HCT116 (cell line): ENCODE measurements around the gene TUBA8. TPM values are rescaled to one million over a fixed set of nuclear protein-coding genes. Genes with fewer than 3 reads are reported as not detected.

Experiments
- ATAC-seq: fragments of 200-7000 bp; cut with Tn5 transposase; 2 replicates; pipeline ENCODE4 v1.9.1; 2020; ENCODE audit warnings: mild to moderate bottlenecking, moderate library complexity
- BruUV-seq: library from RNA; stranded (reverse); fragments of 400-500 nt; replicated peaks from 2 replicates; lab custom pipeline; 2021; lab: Mats Ljungman, UMichigan
- CTCF ChIA-PET: fragments of 300-600 bp; sonication (Branson Sonifier 250); formaldehyde crosslinking; loops from one replicate; lab custom pipeline; 2021; ENCODE audit warnings: antibody characterized with exemption; lab: Charles Lee
- POLR2A ChIA-PET: fragments of 300-600, 350-600 bp; sonication (Branson Sonifier 250); formaldehyde crosslinking; loops from one replicate; lab custom pipeline; 2021; ENCODE audit warnings: antibody characterized with exemption; lab: Charles Lee
- RAD21 ChIA-PET, 2 experiments: fragments of 300-600 bp; sonication (Branson Sonifier 250); formaldehyde crosslinking; loops; one replicate each; lab custom pipeline; 2023; ENCODE audit warnings: low total read pairs in 2 of 2; ENCODE audit not compliant: uncharacterized antibody in 2 of 2, unreplicated experiment in 2 of 2, low non-redundant PET in 1 of 2; lab: Charles Lee
- DNase-seq: peaks from one replicate; pipeline ENCODE4 v3.0.0-alpha.2; 2010; ENCODE audit warnings: low read depth, low spot score
- H2AFZ ChIP-seq: fragments of 200-600 bp; shearing (Covaris generic), sonication (generic); 2 replicates; pipeline ENCODE4 v1.6.1; 2017; ENCODE audit warnings: low read depth, mixed run types, mixed read lengths, antibody characterized with exemption, low read length; ENCODE audit not compliant: poor library complexity, severe bottlenecking
- H3K27ac ChIP-seq: 2 replicates; pipeline ENCODE4 v1.5.1; 2012; ENCODE audit warnings: low read depth, low read length
- H3K27me3 ChIP-seq: fragments of 200-600 bp; sonication (generic); 2 replicates; pipeline ENCODE4 v1.6.1; 2016; ENCODE audit warnings: mixed run types, low read length, mixed read lengths; ENCODE audit not compliant: insufficient read depth
- H3K36me3 ChIP-seq, 2 experiments: fragments of 200-500 bp in 1 of 2; fragments of 200-600 bp in 1 of 2; sonication (Bioruptor generic) in 1 of 2; sonication (generic) in 1 of 2; 2 replicates each; pipeline versions ENCODE4 v1.5.1 to v1.6.1; 2014 to 2016; ENCODE audit warnings: low read length in 2 of 2, inconsistent platforms in 1 of 2, mixed read lengths in 1 of 2, mixed run types in 1 of 2; ENCODE audit not compliant: insufficient read depth in 2 of 2, control insufficient read depth in 1 of 2
- H3K4me1 ChIP-seq, 2 experiments: fragments of 200-600 bp in 1 of 2; sonication (generic) in 1 of 2; 2 replicates each; pipeline versions ENCODE4 v1.5.1 to v1.6.1; 2012 to 2017; ENCODE audit warnings: low read length in 2 of 2, inconsistent platforms in 1 of 2, mild to moderate bottlenecking in 1 of 2, mixed read lengths in 1 of 2, mixed run types in 1 of 2, moderate library complexity in 1 of 2; ENCODE audit not compliant: insufficient read depth in 2 of 2, control insufficient read depth in 1 of 2
- H3K4me2 ChIP-seq: fragments of 200-600 bp; sonication (generic); 2 replicates; pipeline ENCODE4 v1.6.1; 2017; ENCODE audit warnings: mixed run types, low read length, mixed read lengths
- H3K4me3 ChIP-seq, 2 experiments: fragments of 200-600 bp in 1 of 2; sonication (generic) in 1 of 2; replicated peaks in 1 of 2; 2 replicates each; pipeline ENCODE4 v1.5.1; 2011 to 2016; ENCODE audit warnings: low read length in 2 of 2, control low read depth in 1 of 2, low read depth in 1 of 2, mild to moderate bottlenecking in 1 of 2, mixed read lengths in 1 of 2, mixed run types in 1 of 2
- H3K79me2 ChIP-seq: fragments of 200-600 bp; sonication (generic); 2 replicates; pipeline ENCODE4 v1.6.1; 2017; ENCODE audit warnings: mild to moderate bottlenecking, mixed run types, low read length, moderate library complexity, mixed read lengths; ENCODE audit not compliant: insufficient read depth
- H3K9ac ChIP-seq: fragments of 200-600 bp; sonication (generic); 2 replicates; pipeline ENCODE4 v1.6.1; 2016; ENCODE audit warnings: low read length, mixed read lengths
- H3K9me2 ChIP-seq: fragments of 200-600 bp; sonication (generic), shearing (Covaris generic); 2 replicates; pipeline ENCODE4 v1.6.1; 2017; ENCODE audit warnings: mixed run types, mild to moderate bottlenecking, moderate library complexity; ENCODE audit not compliant: insufficient read depth
- H3K9me3 ChIP-seq, 2 experiments: fragments of 200-500 bp in 1 of 2; fragments of 200-600 bp in 1 of 2; sonication (Bioruptor generic) in 1 of 2; sonication (generic) in 1 of 2; 2 replicates each; pipeline ENCODE4 v1.6.1; 2014 to 2017; ENCODE audit warnings: low read length in 2 of 2, mixed read lengths in 2 of 2, inconsistent platforms in 1 of 2, low read depth in 1 of 2, mild to moderate bottlenecking in 1 of 2, mixed run types in 1 of 2, moderate library complexity in 1 of 2; ENCODE audit not compliant: control insufficient read depth in 1 of 2, insufficient read depth in 1 of 2
- H4K20me1 ChIP-seq: fragments of 200-600 bp; sonication (generic), shearing (Covaris generic); 2 replicates; pipeline ENCODE4 v1.6.1; 2017; ENCODE audit warnings: mixed run types, mild to moderate bottlenecking, moderate library complexity; ENCODE audit not compliant: insufficient read depth
- EGR1 ChIP-seq: IDR thresholded peaks from 2 replicates; pipeline ENCODE4 v1.6.1; 2012; ENCODE audit warnings: low read depth
- ELF1 ChIP-seq: IDR thresholded peaks from 2 replicates; pipeline ENCODE4 v1.6.1; 2012; ENCODE audit warnings: low read depth, borderline replicate concordance
- FOSL1 ChIP-seq: IDR thresholded peaks from 2 replicates; pipeline ENCODE4 v1.6.1; 2012; ENCODE audit warnings: low read depth
- JUND ChIP-seq: IDR thresholded peaks from 2 replicates; pipeline ENCODE4 v1.6.1; 2012
- POLR2A ChIP-seq: IDR thresholded peaks from 2 replicates; pipeline ENCODE4 v1.7.0; 2011; ENCODE audit warnings: borderline replicate concordance; ENCODE audit not compliant: insufficient read depth, insufficient read length; ENCODE audit errors: extremely low read depth
- SIN3A ChIP-seq: IDR thresholded peaks from 2 replicates; pipeline ENCODE4 v1.6.1; 2012; ENCODE audit warnings: low read depth
- SP1 ChIP-seq: IDR thresholded peaks from 2 replicates; pipeline ENCODE4 v1.6.1; 2012; ENCODE audit warnings: low read depth
- SRF ChIP-seq: IDR thresholded peaks from 2 replicates; pipeline ENCODE4 v1.6.1; 2012; ENCODE audit warnings: low read depth
- TCF7L2 ChIP-seq: IDR thresholded peaks from 2 replicates; pipeline ENCODE4 v1.7.0; 2011; ENCODE audit warnings: borderline replicate concordance, inconsistent platforms; ENCODE audit not compliant: insufficient read depth, insufficient read length; ENCODE audit errors: extremely low read depth
- intact Hi-C: fragments of 100-400 bp; cut with micrococcal nuclease; formaldehyde crosslinking; loops from 2 replicates; pipeline ENCODE4 v1.10.0; 2022
- total RNA-seq: library from RNA; stranded (reverse); gene quantifications from one replicate; pipeline ENCODE4 v1.2.1, GENCODE V29; 2021; ENCODE audit not compliant: unreplicated experiment
- TF ChIP-seq, protein P1 (sequence below): IDR thresholded peaks from 2 replicates; pipeline ENCODE4 v1.6.1; 2012
- TF ChIP-seq, protein P2 (sequence below): IDR thresholded peaks from 2 replicates; pipeline ENCODE4 v1.6.1; 2012
- TF ChIP-seq, protein P3 (sequence below), 3 experiments: fragments of 200-600 bp in 1 of 3; sonication (generic) in 1 of 3; IDR thresholded peaks in 2 of 3; conservative IDR thresholded peaks in 1 of 3; 2 replicates each; pipeline ENCODE4 v1.5.1; 2012 to 2017; ENCODE audit warnings: low read depth in 2 of 3, low read length in 2 of 3, antibody characterized with exemption in 1 of 3, borderline replicate concordance in 1 of 3, control low read depth in 1 of 3, mild to moderate bottlenecking in 1 of 3, mixed read lengths in 1 of 3, mixed run types in 1 of 3, moderate library complexity in 1 of 3; ENCODE audit not compliant: insufficient read depth in 1 of 3

The TUBA8 gene
- total RNA-seq, 1 experiment from 2014 or later = 2.3 TPM

DNA sequence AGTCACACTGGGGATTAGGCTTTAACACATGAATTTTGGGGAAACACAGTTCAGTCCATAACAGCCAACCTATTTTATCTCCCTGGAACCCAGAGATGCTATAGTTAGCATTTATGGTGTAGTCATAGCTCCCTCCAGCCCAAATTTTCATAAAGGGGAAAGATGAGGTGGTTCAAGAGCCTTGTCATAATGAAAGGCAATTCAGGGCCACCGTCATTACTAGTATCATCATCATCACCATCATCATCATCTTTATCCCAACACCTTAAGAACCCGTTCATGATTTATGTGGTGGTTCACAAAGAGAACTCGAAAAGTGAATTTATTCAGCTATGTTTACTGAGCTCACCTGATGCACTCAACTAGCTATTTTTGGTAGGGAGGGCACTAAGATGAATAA lies 2.4 kb upstream of the TUBA8 start:
- H3K9ac ChIP-seq = no peak overlapping the region
- TF ChIP-seq, protein P1, sequence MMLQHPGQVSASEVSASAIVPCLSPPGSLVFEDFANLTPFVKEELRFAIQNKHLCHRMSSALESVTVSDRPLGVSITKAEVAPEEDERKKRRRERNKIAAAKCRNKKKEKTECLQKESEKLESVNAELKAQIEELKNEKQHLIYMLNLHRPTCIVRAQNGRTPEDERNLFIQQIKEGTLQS = no peak
- TF ChIP-seq, protein P2, sequence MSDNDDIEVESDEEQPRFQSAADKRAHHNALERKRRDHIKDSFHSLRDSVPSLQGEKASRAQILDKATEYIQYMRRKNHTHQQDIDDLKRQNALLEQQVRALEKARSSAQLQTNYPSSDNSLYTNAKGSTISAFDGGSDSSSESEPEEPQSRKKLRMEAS = no peak
- TF ChIP-seq SP1 = no peak
- no peak for TF ChIP-seq FOSL1
- no peak for TF ChIP-seq SRF
- no peak for TF ChIP-seq TCF7L2
- no peak for TF ChIP-seq JUND
- TF ChIP-seq, all 23 proteins: peak for 0
- DNase-seq (no peak), ATAC-seq (no peak)
- Histone ChIP-seq H3K36me3 (no peaks in the 10 kb centered on the region), H3K9me2 (no peaks in the 10 kb centered on the region), H3K79me2 (no peaks in the 10 kb centered on the region), H3K4me2 (no peak overlapping the region), H3K27ac (no peak overlapping the region), H3K9me3 (no peaks in the 10 kb centered on the region), H4K20me1 (no peaks in the 10 kb centered on the region), H3K27me3 (no peaks in the 10 kb centered on the region), H2AFZ (no peak overlapping the region), H3K4me1 (no peaks in the 10 kb centered on the region), H3K4me3 (no peak overlapping the region)
- no TSS peak for BruUV-seq
- ChIA-PET RAD21 (no interaction called here), CTCF (no interaction called here), POLR2A (no interaction called here)
- intact Hi-C loops = no loop called here

DNA sequence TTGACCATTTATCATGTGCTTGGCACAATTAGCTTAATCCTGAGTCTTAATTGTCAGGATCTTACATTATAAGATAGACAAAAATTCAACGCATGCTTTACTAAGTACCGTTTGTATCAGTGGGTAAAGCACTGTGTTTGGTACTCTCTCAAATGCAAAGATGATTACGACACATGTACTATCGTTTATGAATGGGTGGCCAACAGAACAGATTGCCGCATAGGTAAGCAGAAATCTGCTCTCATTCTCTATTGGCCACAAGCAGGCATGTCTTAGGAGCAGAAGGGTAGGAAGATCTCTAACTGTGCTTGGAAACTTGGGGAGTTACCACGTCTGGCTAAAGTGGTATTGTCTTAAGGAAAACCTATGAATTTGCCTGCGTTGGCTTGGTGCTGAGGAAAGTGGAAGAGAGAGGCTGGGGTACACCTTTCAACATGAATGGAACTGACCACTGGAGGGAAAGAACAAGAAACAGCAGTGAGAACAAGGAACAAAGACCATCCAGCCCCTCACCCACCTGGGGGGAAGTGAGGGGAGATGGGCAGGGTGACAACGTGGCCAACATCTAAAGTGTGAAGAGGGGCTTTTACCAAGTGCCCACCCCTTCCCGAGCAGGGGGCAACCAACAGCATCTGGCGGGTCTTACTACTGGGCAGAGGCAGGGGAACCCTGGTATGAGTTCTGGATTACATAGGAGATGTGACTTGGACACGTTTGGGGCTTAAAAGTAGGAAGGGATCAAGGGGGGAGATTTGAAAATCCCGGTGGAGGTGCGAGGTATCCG lies 1.0 kb upstream of the TUBA8 start:
- Histone ChIP-seq H3K27me3 (no peaks in the 10 kb centered on the region), H3K4me1 (no peaks in the 10 kb centered on the region), H4K20me1 (no peaks in the 10 kb centered on the region), H3K36me3 (no peaks in the 10 kb centered on the region), H2AFZ (no peak overlapping the region)
- RAD21 ChIA-PET = no interaction called here
- intact Hi-C loops = no loop called here
- TF ChIP-seq EGR1 (no peak), POLR2A (no peak), JUND (no peak), ELF1 (no peak), SIN3A (no peak)
- TF ChIP-seq, protein P3, sequence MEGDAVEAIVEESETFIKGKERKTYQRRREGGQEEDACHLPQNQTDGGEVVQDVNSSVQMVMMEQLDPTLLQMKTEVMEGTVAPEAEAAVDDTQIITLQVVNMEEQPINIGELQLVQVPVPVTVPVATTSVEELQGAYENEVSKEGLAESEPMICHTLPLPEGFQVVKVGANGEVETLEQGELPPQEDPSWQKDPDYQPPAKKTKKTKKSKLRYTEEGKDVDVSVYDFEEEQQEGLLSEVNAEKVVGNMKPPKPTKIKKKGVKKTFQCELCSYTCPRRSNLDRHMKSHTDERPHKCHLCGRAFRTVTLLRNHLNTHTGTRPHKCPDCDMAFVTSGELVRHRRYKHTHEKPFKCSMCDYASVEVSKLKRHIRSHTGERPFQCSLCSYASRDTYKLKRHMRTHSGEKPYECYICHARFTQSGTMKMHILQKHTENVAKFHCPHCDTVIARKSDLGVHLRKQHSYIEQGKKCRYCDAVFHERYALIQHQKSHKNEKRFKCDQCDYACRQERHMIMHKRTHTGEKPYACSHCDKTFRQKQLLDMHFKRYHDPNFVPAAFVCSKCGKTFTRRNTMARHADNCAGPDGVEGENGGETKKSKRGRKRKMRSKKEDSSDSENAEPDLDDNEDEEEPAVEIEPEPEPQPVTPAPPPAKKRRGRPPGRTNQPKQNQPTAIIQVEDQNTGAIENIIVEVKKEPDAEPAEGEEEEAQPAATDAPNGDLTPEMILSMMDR (IDR thresholded peaks at IDR 0.05 in 2 of 3, conservative IDR thresholded peaks at IDR 0.05 in 1 of 3; ENCODE audit: borderline replicate concordance in 1 of 3, insufficient read depth in 1 of 3, low read depth in 2 of 3, low read length in 2 of 3) = no peak
- TF ChIP-seq, all 23 proteins: peak for 0
- ATAC-seq (no peak), DNase-seq (no peak)
- POLR2A ChIA-PET = no interaction called here
- Histone ChIP-seq H3K9me3 (no peaks in the 10 kb centered on the region), H3K4me2 (no peak overlapping the region), H3K79me2 (no peaks in the 10 kb centered on the region), H3K4me3 (no peak overlapping the region), H3K27ac (no peak overlapping the region), H3K9ac (no peak overlapping the region), H3K9me2 (no peaks in the 10 kb centered on the region)
- CTCF ChIA-PET = no interaction called here
- no TSS peak for BruUV-seq
